Activated CD4-positive, alpha-beta T cell treated with anti-CD3 and anti-CD28 coated beads, Interleukin-2, Interleukin-6, amounts not matched to agents 100 ng/mL and 50 ng/mL, durations not matched to agents 16 hours and 8 hours (primary cell): ENCODE results near the gene CENPX.
A peak's percentile ranks its signal among the peaks of the same experiment; 100 is the strongest.

Experiments used
- DNase-seq: peaks from one replicate; pipeline ENCODE4 v3.0.0-alpha.2; 2020

CENPX gene

GRCh38 chr17:82021900-82022309, 773 bp downstream of the CENPX start:
- peak; percentile 30 for DNase-seq

GRCh38 chr17:82021107-82021899, 1.4 kb downstream of the CENPX start:
- peak; percentile 63 for DNase-seq

GRCh38 chr17:82020572-82021106, 2.0 kb downstream of the CENPX start:
- no peak for DNase-seq

GRCh38 chr17:82019690-82020571, 2.7 kb downstream of the CENPX start:
- DNase-seq, result peak; percentile 84

GRCh38 chr17:82018989-82019689, 3.5 kb downstream of the CENPX start:
- no peak for DNase-seq

- DNase-seq, result no peak
Observed at GRCh38 chr17:82018152-82018988, 4.3 kb downstream of the CENPX start.

GRCh38 chr17:82017612-82018151, 5.0 kb downstream of the CENPX start:
- no peak for DNase-seq

- DNase-seq, result no peak
Observed at GRCh38 chr17:82016875-82017459, 5.7 kb downstream of the CENPX start.

- DNase-seq, result no peak
Observed at GRCh38 chr17:82016061-82016874, 6.4 kb downstream of the CENPX start.

- DNase-seq, result no peak
Observed at GRCh38 chr17:82015311-82015971, 7.2 kb downstream of the CENPX start.

GRCh38 chr17:82014971-82015310, 7.7 kb downstream of the CENPX start:
- no peak for DNase-seq

GRCh38 chr17:82014432-82014831, 8.2 kb downstream of the CENPX start:
- DNase-seq, result no peak

GRCh38 chr17:82013772-82014321, 8.8 kb downstream of the CENPX start:
- DNase-seq, result no peak

- DNase-seq, result no peak
Observed at GRCh38 chr17:82013341-82013740, 9.3 kb downstream of the CENPX start.

GRCh38 chr17:82012640-82013295, 9.9 kb downstream of the CENPX start:
- DNase-seq, result no peak

GRCh38 chr17:82012261-82012639, 10.4 kb downstream of the CENPX start:
- DNase-seq, result no peak

GRCh38 chr17:82011617-82012187, 11.0 kb downstream of the CENPX start:
- no peak for DNase-seq

GRCh38 chr17:82010575-82011525, 11.8 kb downstream of the CENPX start:
- no peak for DNase-seq
